ENCODE data around the gene AMH. TPM values are rescaled to one million over a fixed set of nuclear protein-coding genes. Genes with fewer than 3 reads are reported as not detected.
"Not testable (repeated sequence)": the region's sequence is repeated elsewhere in the genome, so short reads cannot be mapped to it uniquely, and the experiment has no call there.

Gene AMH
- 0.89 TPM for total RNA-seq
- long read RNA-seq, partial matches to known transcripts, result 0 of 1 reads
- long read RNA-seq, other reads (novel, unspliced or antisense), result 1 of 1 reads

GRCh38 chr19:2249010-2249866 lies at the start of gene AMH:
Gene AMH, plus strand, starts transcription at chr19:2249323. Its CDS starts 10 bp downstream, at chr19:2249333.
- intact Hi-C loops (cut with DNase I), result no loop called here
- ATAC-seq, result peak; percentile 2
- no peak for DNase-seq (ENCODE audit: missing footprints)

GRCh38 chr19:2199861-2200623 lies 49.1 kb upstream of the AMH start:
- intact Hi-C loops (cut with DNase I), result no loop called here
- ATAC-seq, result no peak
- no peak for DNase-seq (ENCODE audit: missing footprints)

- intact Hi-C loops (cut with DNase I); ATAC-seq; DNase-seq (ENCODE audit: missing footprints): not testable (repeated sequence)
These were observed 48.4 kb upstream of the AMH start for GRCh38 chr19:2200624-2201294.

- intact Hi-C loops (cut with DNase I), result no loop called here
- ATAC-seq, result no peak
- DNase-seq (ENCODE audit: missing footprints), result no peak
These were observed 47.5 kb upstream of the AMH start for GRCh38 chr19:2201473-2202148.

GRCh38 chr19:2202366-2202765 lies 46.8 kb upstream of the AMH start:
- ATAC-seq (no peak), DNase-seq (ENCODE audit: missing footprints) (no peak)
- intact Hi-C loops (cut with DNase I), result no loop called here

- intact Hi-C loops (cut with DNase I), result no loop called here
- ATAC-seq, result no peak
These were observed 42.1 kb upstream of the AMH start for GRCh38 chr19:2207008-2207407.

GRCh38 chr19:2207991-2208860 lies 40.9 kb upstream of the AMH start:
- DNase-seq (ENCODE audit: missing footprints) (no peak), ATAC-seq (peak; percentile 76)
- intact Hi-C loops (cut with DNase I), result loop anchor here (2.0 kb wide), 1 partner anchor 39 kb away; no protein-coding TSS in a partner anchor

More at GRCh38 chr19:2207008-2207407, 42.1 kb upstream of the AMH start:
- no peak for DNase-seq (ENCODE audit: missing footprints)

- intact Hi-C loops (cut with DNase I), result loop anchor here (2.0 kb wide), 1 partner anchor 40 kb away; no protein-coding TSS in a partner anchor
- no peak for DNase-seq (ENCODE audit: missing footprints)
- peak; percentile 35 for ATAC-seq
These were observed 40.1 kb upstream of the AMH start for GRCh38 chr19:2208975-2209374.

- intact Hi-C loops (cut with DNase I), result loop anchor here (2.0 kb wide), 1 partner anchor 41 kb away; no protein-coding TSS in a partner anchor
- DNase-seq (ENCODE audit: missing footprints) (no peak), ATAC-seq (no peak)
These were observed 39.7 kb upstream of the AMH start for GRCh38 chr19:2209408-2209807.

GRCh38 chr19:2210206-2210605 lies 38.9 kb upstream of the AMH start:
- intact Hi-C loops (cut with DNase I), result no loop called here
- no peak for ATAC-seq
- DNase-seq (ENCODE audit: missing footprints), result no peak

- no peak for DNase-seq (ENCODE audit: missing footprints)
- ATAC-seq, result no peak
- intact Hi-C loops (cut with DNase I), result no loop called here
These were observed 38.0 kb upstream of the AMH start for GRCh38 chr19:2210987-2211740.

GRCh38 chr19:2212861-2213711 lies 36.0 kb upstream of the AMH start:
- intact Hi-C loops (cut with DNase I), result no loop called here
- ATAC-seq, result no peak
- DNase-seq (ENCODE audit: missing footprints), result no peak

GRCh38 chr19:2213799-2214198 lies 35.3 kb upstream of the AMH start:
- DNase-seq (ENCODE audit: missing footprints) (no peak), ATAC-seq (peak; percentile 48)
- intact Hi-C loops (cut with DNase I), result no loop called here

- intact Hi-C loops (cut with DNase I), result no loop called here
- no peak for ATAC-seq
- no peak for DNase-seq (ENCODE audit: missing footprints)
These were observed 34.9 kb upstream of the AMH start for GRCh38 chr19:2214251-2214650.

- intact Hi-C loops (cut with DNase I), result no loop called here
- no peak for DNase-seq (ENCODE audit: missing footprints)
- ATAC-seq, result no peak
These were observed 33.8 kb upstream of the AMH start for GRCh38 chr19:2215281-2215751.

Measured in Right ventricle myocardium inferior (tissue), 1 donor.